WTC11 (cell line): Measurements from ENCODE around the gene EME1. TPM values are rescaled to one million over a fixed set of nuclear protein-coding genes. Genes with fewer than 3 reads are reported as not detected.

Experiments used
- ATAC-seq: fragments of 200-7000 bp; cut with Tn5 transposase; 2 replicates; pipeline ENCODE4 v1.10.0; 2021; ENCODE audit warnings: mild to moderate bottlenecking, moderate library complexity
- CTCF ChIA-PET: fragments of 300-600 bp; sonication (Branson Sonifier 250); formaldehyde crosslinking; loops from one replicate; lab custom pipeline; 2021; ENCODE audit warnings: antibody characterized with exemption; lab: Charles Lee
- POLR2A ChIA-PET: fragments of 350-600 bp; sonication (Branson Sonifier 250); formaldehyde crosslinking; loops from one replicate; lab custom pipeline; 2021; ENCODE audit warnings: antibody characterized with exemption; lab: Charles Lee
- DNase-seq: peaks from one replicate; pipeline ENCODE4 v3.0.0; 2021; ENCODE audit warnings: low spot score
- H3K27ac Mint-ChIP-seq: 2 replicates; pipeline ENCODE4 v1.8.0; 2021; ENCODE audit warnings: mixed read lengths
- H3K27me3 Mint-ChIP-seq: 2 replicates; pipeline ENCODE4 v1.8.0; 2021; ENCODE audit warnings: low read depth, mild to moderate bottlenecking, moderate library complexity, mixed read lengths
- H3K36me3 Mint-ChIP-seq: 2 replicates; pipeline ENCODE4 v1.8.0; 2021; ENCODE audit warnings: mixed read lengths
- H3K4me1 Mint-ChIP-seq: 2 replicates; pipeline ENCODE4 v1.8.0; 2022; ENCODE audit warnings: mixed read lengths
- H3K4me3 Mint-ChIP-seq: 2 replicates; pipeline ENCODE4 v1.8.0; 2021; ENCODE audit warnings: mild to moderate bottlenecking, moderate library complexity, mixed read lengths
- H3K9me3 Mint-ChIP-seq: 2 replicates; pipeline ENCODE4 v1.8.0; 2021; ENCODE audit warnings: mixed read lengths
- EMX1 ChIP-seq: fragments of 250-450 bp; sonication (Bioruptor Pico); IDR thresholded peaks from 2 replicates; pipeline ENCODE4 v1.8.0; 2021; ENCODE audit warnings: mild to moderate bottlenecking
- FOXK1 ChIP-seq: sonication (generic); formaldehyde crosslinking; IDR thresholded peaks from 2 replicates; pipeline ENCODE4 v1.8.0; 2022; ENCODE audit warnings: mild to moderate bottlenecking, moderate library complexity, missing genetic modification reagents
- NR1H2 ChIP-seq: sonication (generic); formaldehyde crosslinking; IDR thresholded peaks from 2 replicates; pipeline ENCODE4 v1.9.0; 2021; ENCODE audit warnings: mild to moderate bottlenecking, moderate library complexity, missing genetic modification reagents
- PRRX2 ChIP-seq: fragments of 250-450 bp; sonication (Bioruptor Pico); IDR thresholded peaks from 2 replicates; pipeline ENCODE4 v1.8.0; 2021; ENCODE audit warnings: mild to moderate bottlenecking
- RORB ChIP-seq: fragments of 250-450 bp; sonication (Bioruptor Pico); IDR thresholded peaks from 2 replicates; pipeline ENCODE4 v1.9.0; 2021; ENCODE audit warnings: mild to moderate bottlenecking
- SMAD4 ChIP-seq: sonication (generic); formaldehyde crosslinking; IDR thresholded peaks from 2 replicates; pipeline ENCODE4 v1.8.0; 2022; ENCODE audit warnings: mild to moderate bottlenecking, missing genetic modification reagents
- TEAD1 ChIP-seq: sonication (generic); formaldehyde crosslinking; IDR thresholded peaks from 2 replicates; pipeline ENCODE4 v1.8.0; 2022; ENCODE audit warnings: mild to moderate bottlenecking, missing genetic modification reagents
- ZBTB21 ChIP-seq: sonication (generic); formaldehyde crosslinking; IDR thresholded peaks from 2 replicates; pipeline ENCODE4 v1.8.1; 2023; ENCODE audit warnings: mild to moderate bottlenecking, missing genetic modification reagents, borderline replicate concordance
- ZNF121 ChIP-seq: sonication (generic); formaldehyde crosslinking; IDR thresholded peaks from 2 replicates; pipeline ENCODE4 v1.8.0; 2023; ENCODE audit warnings: missing genetic modification reagents
- ZNF219 ChIP-seq: sonication (generic); formaldehyde crosslinking; IDR thresholded peaks from 2 replicates; pipeline ENCODE4 v1.8.0; 2023; ENCODE audit warnings: missing genetic modification reagents, mild to moderate bottlenecking, borderline replicate concordance
- ZNF416 ChIP-seq: fragments of 250-450 bp; sonication (Bioruptor Pico); IDR thresholded peaks from 2 replicates; pipeline ENCODE4 v1.9.0; 2021; ENCODE audit warnings: mild to moderate bottlenecking, inconsistent platforms
- total RNA-seq: library from RNA; stranded (reverse); gene quantifications from 3 replicates; pipeline ENCODE4 v1.2.3, GENCODE V29; 2021
- TF ChIP-seq, protein P1 (sequence below): fragments of 200-600 bp; IDR thresholded peaks from 2 replicates; pipeline ENCODE4 v1.8.0; 2022; ENCODE audit warnings: antibody characterized with exemption
- TF ChIP-seq, protein P2 (sequence below): fragments of 250-450 bp; sonication (Bioruptor Pico); IDR thresholded peaks from 2 replicates; pipeline ENCODE4 v1.9.0; 2021; ENCODE audit warnings: mild to moderate bottlenecking
- TF ChIP-seq, protein P3 (sequence below): sonication (generic); formaldehyde crosslinking; IDR thresholded peaks from 2 replicates; pipeline ENCODE4 v1.8.0; 2023; ENCODE audit warnings: missing genetic modification reagents, mild to moderate bottlenecking, borderline replicate concordance

The EME1 gene
- total RNA-seq, 1 experiment from 2014 or later = 24.9 TPM

DNA sequence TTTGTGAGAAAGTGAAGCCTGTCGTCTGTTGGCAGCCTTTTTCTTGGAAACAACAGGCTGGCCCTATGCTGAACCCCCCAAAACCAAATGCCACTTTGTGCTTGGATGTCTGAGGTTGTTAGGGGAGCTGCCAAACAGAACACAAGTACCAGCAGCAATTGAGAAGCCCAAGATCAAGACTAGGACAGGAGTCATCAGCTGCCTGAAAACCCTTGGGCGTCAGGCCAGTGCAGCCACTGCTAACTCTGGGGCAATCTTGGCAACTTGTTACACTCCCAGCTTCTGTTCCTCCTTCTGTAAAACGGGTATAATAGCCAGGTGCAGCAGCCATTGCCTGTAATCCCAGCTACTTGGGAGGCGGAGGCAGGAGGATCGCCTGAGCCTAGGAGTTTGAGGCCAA, 33.5 kb downstream of the EME1 start:
- TF ChIP-seq, protein P1, sequence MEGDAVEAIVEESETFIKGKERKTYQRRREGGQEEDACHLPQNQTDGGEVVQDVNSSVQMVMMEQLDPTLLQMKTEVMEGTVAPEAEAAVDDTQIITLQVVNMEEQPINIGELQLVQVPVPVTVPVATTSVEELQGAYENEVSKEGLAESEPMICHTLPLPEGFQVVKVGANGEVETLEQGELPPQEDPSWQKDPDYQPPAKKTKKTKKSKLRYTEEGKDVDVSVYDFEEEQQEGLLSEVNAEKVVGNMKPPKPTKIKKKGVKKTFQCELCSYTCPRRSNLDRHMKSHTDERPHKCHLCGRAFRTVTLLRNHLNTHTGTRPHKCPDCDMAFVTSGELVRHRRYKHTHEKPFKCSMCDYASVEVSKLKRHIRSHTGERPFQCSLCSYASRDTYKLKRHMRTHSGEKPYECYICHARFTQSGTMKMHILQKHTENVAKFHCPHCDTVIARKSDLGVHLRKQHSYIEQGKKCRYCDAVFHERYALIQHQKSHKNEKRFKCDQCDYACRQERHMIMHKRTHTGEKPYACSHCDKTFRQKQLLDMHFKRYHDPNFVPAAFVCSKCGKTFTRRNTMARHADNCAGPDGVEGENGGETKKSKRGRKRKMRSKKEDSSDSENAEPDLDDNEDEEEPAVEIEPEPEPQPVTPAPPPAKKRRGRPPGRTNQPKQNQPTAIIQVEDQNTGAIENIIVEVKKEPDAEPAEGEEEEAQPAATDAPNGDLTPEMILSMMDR = no peak
- TF ChIP-seq TEAD1 (CRISPR knock-in tag) (no peak), FOXK1 (CRISPR knock-in tag) (no peak), EMX1 (CRISPR knock-in tag) (no peak), ZNF121 (no peak)
- TF ChIP-seq, protein P2, sequence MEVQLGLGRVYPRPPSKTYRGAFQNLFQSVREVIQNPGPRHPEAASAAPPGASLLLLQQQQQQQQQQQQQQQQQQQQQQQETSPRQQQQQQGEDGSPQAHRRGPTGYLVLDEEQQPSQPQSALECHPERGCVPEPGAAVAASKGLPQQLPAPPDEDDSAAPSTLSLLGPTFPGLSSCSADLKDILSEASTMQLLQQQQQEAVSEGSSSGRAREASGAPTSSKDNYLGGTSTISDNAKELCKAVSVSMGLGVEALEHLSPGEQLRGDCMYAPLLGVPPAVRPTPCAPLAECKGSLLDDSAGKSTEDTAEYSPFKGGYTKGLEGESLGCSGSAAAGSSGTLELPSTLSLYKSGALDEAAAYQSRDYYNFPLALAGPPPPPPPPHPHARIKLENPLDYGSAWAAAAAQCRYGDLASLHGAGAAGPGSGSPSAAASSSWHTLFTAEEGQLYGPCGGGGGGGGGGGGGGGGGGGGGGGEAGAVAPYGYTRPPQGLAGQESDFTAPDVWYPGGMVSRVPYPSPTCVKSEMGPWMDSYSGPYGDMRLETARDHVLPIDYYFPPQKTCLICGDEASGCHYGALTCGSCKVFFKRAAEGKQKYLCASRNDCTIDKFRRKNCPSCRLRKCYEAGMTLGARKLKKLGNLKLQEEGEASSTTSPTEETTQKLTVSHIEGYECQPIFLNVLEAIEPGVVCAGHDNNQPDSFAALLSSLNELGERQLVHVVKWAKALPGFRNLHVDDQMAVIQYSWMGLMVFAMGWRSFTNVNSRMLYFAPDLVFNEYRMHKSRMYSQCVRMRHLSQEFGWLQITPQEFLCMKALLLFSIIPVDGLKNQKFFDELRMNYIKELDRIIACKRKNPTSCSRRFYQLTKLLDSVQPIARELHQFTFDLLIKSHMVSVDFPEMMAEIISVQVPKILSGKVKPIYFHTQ (CRISPR knock-in tag) = no peak
- ChIA-PET POLR2A (no interaction called here), CTCF (interaction anchor here (1.5 to 4.4 kb wide), 2 partner anchors 10 to 221 kb away, joined by 4 to 37 read pairs; partner anchors contain the start of gene LRRC59)
- Mint-ChIP-seq H3K9me3 (no peaks in the 10 kb centered on the region), H3K4me1 (peaks cover 15% of the 10 kb centered on the region), H3K36me3 (no peaks in the 10 kb centered on the region), H3K27ac (no peak overlapping the region), H3K4me3 (no peak overlapping the region), H3K27me3 (peaks cover under 1% of the 10 kb centered on the region; the same call in 1 of the 2 replicates)
- ATAC-seq = no peak
- no peak for DNase-seq

DNA sequence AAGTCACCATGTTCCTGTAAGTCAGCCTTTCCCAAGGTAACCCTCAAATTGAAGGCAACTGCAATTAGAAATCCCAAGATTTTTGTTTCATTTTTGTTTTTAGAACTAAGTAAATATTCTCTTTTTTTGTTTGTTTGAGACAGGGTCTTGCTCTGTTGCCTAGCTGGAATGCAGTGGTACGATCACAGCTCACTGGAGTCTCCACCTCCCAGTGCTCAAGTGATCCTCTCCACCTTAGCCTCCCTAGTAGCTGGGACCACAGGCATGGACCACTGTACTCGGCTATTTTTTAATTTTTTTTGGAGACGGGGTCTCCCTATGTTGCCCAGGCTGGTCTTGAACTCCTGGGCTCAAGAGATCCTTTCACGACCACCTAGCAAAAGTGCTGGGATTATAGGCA, 34.9 kb downstream of the EME1 start:
- ATAC-seq (no peak), DNase-seq (no peak)
- peaks cover 9% of the 10 kb centered on the region for H3K27me3 Mint-ChIP-seq
- H3K4me1 Mint-ChIP-seq = peaks cover 10% of the 10 kb centered on the region
- no peak overlapping the region for H3K27ac Mint-ChIP-seq
- CTCF ChIA-PET = interaction anchor here (4.4 kb wide), 1 partner anchor 11 kb away, joined by 37 read pairs; the partner anchor contains the start of gene LRRC59
- H3K36me3 Mint-ChIP-seq = no peaks in the 10 kb centered on the region
- H3K4me3 Mint-ChIP-seq = no peak overlapping the region
- POLR2A ChIA-PET = no interaction called here
- peaks cover 6% of the 10 kb centered on the region for H3K9me3 Mint-ChIP-seq
- TF ChIP-seq SMAD4 (CRISPR knock-in tag) = no peak
- no peak for TF ChIP-seq PRRX2 (CRISPR knock-in tag)
- TF ChIP-seq ZNF121 = no peak
- no peak for TF ChIP-seq RORB
- no peak for TF ChIP-seq ZNF416 (CRISPR knock-in tag)
- no peak for TF ChIP-seq ZNF219
- TF ChIP-seq, protein P2 (CRISPR knock-in tag) = no peak
- no peak for TF ChIP-seq NR1H2 (CRISPR knock-in tag)
- TF ChIP-seq, protein P3, sequence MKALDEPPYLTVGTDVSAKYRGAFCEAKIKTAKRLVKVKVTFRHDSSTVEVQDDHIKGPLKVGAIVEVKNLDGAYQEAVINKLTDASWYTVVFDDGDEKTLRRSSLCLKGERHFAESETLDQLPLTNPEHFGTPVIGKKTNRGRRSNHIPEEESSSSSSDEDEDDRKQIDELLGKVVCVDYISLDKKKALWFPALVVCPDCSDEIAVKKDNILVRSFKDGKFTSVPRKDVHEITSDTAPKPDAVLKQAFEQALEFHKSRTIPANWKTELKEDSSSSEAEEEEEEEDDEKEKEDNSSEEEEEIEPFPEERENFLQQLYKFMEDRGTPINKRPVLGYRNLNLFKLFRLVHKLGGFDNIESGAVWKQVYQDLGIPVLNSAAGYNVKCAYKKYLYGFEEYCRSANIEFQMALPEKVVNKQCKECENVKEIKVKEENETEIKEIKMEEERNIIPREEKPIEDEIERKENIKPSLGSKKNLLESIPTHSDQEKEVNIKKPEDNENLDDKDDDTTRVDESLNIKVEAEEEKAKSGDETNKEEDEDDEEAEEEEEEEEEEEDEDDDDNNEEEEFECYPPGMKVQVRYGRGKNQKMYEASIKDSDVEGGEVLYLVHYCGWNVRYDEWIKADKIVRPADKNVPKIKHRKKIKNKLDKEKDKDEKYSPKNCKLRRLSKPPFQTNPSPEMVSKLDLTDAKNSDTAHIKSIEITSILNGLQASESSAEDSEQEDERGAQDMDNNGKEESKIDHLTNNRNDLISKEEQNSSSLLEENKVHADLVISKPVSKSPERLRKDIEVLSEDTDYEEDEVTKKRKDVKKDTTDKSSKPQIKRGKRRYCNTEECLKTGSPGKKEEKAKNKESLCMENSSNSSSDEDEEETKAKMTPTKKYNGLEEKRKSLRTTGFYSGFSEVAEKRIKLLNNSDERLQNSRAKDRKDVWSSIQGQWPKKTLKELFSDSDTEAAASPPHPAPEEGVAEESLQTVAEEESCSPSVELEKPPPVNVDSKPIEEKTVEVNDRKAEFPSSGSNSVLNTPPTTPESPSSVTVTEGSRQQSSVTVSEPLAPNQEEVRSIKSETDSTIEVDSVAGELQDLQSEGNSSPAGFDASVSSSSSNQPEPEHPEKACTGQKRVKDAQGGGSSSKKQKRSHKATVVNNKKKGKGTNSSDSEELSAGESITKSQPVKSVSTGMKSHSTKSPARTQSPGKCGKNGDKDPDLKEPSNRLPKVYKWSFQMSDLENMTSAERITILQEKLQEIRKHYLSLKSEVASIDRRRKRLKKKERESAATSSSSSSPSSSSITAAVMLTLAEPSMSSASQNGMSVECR (CRISPR knock-in tag) = no peak
- TF ChIP-seq ZBTB21 (CRISPR knock-in tag) = no peak
- TF ChIP-seq, all 79 proteins: peak for 0
